Stimulated activated CD4-positive, alpha-beta T cell treated with anti-CD3 and anti-CD28 coated beads, Interleukin-15, amount 100 ng/mL, for 1 hour (primary cell): ENCODE results near the gene PPIP5K2.
"Not testable (repeated sequence)": the region's sequence is repeated elsewhere in the genome, so short reads cannot be mapped to it uniquely, and the experiment has no call there.

Experiments
- DNase-seq, 2 donors: peaks; one replicate each; pipeline ENCODE4 v3.0.0-alpha.2; 2020; ENCODE audit warnings: low read depth in 1 of 2, low spot score in 1 of 2

The PPIP5K2 gene

DNA sequence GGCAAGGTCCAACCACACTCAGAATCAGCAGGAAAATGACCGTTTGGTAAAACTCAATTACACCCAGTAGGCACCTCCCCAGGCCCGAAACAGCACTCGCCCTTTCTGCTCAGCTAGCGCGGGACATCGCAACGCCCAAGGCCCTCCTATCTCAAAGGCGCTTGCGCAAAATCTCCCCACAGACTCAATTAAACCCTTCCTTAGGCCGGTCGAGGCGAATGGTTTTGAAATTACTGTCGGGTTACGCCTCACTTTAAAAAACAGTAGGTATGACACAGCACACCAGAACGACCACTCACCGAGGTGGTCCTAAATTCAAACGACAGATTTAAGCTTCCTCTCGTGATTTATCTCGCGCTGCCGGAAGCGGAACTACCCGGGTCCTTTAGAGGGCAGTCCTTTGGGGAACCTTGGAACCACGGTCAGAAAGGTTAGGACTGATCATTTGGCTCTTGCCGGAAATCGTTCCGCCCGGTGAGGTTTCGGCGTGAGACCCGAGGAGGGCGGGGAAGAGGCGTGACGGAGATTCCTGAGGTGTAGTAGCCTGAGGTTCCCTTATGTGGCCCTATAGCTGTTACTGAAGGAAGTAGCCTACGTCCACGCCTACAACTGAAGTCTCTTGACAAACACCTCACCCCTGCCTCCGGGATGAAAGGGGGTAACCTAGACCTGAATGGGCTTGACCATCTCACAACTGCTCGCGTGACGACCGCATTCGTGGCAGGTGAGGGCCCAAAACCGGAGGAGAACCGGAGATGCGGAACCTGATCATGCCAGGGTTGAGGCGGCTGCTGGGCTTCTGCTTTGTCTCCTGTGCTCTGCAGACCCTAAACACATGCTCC, at the start of gene PPIP5K2, which contains the start of gene GIN1:
Gene PPIP5K2 (plus strand): TSS at position 537 of the 842 bp plus-strand sequence. CDS start 9,289 bp downstream, outside the sequence.
Gene GIN1 (minus strand): TSS at position 374 of the 842 bp plus-strand sequence. CDS start 11,431 bp downstream, outside the sequence.
- peak; percentile 94 to 95 for DNase-seq

DNA sequence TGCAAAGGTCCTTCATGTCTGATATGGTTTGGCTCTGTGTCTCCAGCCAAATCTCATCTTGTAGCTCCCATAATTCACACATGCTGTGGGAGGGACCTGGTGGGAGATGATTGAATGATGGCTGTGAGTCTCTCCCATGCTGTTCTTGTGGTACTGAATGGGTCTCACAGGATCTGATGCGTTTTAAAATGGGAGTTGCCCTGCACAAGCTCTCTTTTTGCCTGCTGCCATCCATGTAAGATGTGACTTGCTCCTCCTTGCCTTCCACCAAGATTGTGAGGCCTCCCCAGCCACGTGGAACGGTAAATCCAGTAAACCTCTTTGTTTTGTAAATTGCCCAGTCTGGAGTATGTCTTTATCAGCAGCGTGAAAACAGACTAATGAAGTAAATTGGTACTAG, 46.6 kb upstream of the PPIP5K2 start:
- not testable (repeated sequence) for DNase-seq

GRCh38 chr5:103075442-103075841, 44.7 kb upstream of the PPIP5K2 start:
- no peak for DNase-seq

DNA sequence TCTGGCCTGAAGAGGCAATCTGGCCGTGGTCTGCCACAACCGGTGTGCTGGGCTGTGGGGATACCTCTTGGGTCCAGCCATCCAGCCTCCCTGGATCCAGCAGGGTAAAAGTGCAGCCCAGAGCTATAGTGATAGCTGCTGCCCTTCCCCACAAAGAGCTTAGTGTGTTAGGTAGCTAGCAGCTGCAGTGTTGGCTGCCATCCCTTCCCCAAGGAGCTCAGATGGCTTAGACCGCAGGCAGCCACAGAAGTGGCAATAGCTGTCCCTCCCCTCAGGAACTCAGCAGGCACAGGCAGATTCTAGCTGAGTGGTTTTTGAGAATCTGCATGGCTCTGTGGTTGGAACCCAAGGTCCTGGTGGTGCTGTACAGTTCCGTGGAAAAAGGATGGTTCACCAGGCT, 40.3 kb upstream of the PPIP5K2 start:
- no peak for DNase-seq

GRCh38 chr5:103086547-103086946, 33.6 kb upstream of the PPIP5K2 start:
- DNase-seq, result no peak

- no peak for DNase-seq
Measured at GRCh38 chr5:103089272-103089671, 30.8 kb upstream of the PPIP5K2 start.

DNA sequence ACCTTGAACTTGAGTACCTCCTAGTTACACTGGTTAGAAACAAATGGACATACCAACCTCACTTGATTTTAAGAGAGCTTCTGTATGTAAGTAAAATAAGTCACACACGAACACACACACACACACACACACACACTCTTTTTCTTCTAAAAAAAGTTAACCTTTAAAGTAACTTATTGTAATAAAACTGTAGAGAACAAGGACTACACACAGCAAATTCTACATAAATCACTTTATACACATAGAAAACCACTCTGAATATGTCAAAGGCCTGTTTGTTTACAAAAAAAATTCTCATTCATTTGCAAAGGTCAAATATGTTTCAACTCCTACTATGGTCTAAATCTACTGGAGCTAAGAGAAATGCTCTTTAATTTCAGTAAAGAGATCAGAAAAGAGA, 29.3 kb upstream of the PPIP5K2 start:
- DNase-seq, result no peak

DNA sequence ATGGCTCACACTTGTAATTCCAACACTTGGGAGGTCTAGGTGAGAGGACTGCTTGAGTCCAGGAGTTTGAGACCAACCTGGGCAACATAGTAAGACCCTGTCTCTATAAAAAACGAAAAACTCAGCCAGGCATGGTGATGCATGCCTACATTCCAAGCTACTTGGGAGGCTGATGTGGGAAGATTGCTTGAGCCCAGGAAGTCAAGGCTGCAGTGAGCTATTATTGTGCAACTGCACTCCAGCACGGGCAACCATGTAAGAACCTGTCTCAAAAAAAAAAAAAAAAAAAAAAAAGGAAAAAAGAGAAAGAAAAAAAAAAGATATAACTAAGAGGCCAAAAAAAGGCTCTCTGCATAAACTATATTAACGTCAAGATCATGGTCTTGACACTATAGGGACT, 27.4 kb upstream of the PPIP5K2 start:
- no peak for DNase-seq

GRCh38 chr5:103093727-103094126, 26.4 kb upstream of the PPIP5K2 start:
- no peak for DNase-seq

GRCh38 chr5:103094737-103095136, 25.4 kb upstream of the PPIP5K2 start:
- DNase-seq, result no peak

GRCh38 chr5:103098993-103099392, 21.1 kb upstream of the PPIP5K2 start:
- no peak for DNase-seq

- no peak for DNase-seq
Measured at GRCh38 chr5:103101079-103101750, 18.9 kb upstream of the PPIP5K2 start.

DNA sequence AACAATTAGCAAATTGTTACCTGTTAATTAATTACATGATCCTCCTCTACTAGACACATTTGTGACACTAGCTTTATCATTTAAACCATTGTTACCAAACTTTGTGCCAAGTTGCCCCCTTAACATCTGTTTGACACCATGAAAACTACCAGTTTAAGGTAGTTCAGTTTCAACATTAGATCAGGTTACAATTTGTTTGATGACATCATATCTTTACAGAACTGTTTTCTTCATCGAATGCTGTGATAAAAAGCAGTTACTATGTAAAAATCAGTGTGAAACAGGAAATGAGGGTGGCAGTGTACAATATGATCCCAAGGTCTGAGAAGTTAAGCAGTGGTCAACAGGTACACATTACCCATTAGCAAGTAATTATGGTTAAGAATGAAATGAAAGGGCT, 17.9 kb upstream of the PPIP5K2 start:
- DNase-seq, result no peak

- no peak for DNase-seq
Measured at GRCh38 chr5:103108086-103108485, 12.0 kb upstream of the PPIP5K2 start.

DNA sequence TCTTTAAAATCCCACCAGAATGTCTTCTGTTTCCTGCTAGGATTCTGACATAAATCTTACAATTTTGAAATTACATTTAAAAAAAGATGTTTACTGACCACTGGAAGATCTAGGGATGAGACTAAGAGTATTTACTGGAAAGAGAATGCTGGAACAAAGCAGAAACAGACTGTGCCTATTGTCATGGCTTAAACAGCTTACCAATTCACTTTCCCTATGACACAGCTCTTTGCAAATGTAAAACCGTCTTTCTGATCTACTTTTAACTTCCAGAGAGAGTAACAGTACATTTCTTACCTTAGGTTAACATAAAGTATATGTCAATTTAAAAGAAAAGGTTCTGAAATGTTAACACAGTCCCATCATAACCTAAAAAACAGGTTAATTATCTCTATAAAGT, 10.8 kb upstream of the PPIP5K2 start:
- DNase-seq, result no peak

DNA sequence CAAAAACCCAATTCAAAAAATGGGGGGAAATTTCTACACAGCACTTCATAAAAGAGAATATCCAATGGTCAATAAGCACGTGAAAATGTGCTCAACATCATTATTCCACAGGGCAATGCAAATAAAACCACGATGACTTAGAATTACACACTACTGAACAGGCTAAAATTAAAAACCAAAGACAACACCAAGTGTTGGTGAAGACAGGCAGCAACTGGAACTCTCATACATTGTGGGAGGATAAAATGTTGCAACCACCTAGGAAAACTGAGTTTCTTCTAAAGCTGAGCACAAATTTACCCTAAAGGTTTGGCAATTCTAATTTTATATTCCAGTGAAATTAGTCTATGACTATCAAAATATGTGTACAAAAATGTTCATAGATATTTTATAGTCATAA, 9.7 kb upstream of the PPIP5K2 start:
- DNase-seq, result no peak

DNA sequence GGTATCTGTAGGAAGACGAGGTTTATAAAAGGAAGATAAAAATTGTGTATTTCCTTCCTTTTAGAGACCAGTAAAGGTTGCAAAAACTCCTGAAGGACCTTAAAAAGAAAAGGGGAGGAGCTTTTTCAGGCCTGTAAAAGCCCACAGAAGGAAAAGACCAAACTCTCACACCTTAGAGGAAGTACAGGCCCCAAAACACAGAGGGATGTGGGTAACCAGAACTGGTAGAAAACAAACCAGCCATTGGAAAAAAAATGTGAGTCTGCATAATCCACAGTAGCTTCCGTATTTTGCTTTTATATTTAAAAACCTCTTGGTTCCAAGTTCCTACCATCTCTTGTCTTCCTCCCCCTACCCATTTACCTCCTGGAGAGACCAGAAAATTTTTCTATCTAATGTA, 8.6 kb upstream of the PPIP5K2 start:
- no peak for DNase-seq

GRCh38 chr5:103112910-103113309, 7.2 kb upstream of the PPIP5K2 start:
- no peak for DNase-seq

DNA sequence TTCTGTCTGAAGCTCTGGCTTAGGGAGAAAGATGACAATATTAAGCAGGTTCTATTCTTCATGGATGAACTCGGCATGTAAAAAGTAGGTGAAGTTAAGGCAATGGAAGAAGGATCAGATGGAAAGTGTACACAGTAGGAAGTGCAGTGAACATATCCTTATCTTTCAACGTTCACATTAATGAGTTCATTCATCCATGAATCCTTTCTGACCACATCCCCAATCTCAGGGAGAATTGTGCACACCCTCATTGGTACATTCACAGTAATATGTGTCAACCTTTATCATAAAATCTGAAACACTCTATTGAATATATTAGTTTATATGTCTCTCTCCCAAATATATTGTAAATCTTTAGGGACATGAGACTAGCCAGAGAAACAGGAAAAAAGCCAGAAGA, 5.7 kb upstream of the PPIP5K2 start:
- DNase-seq, result no peak

DNA sequence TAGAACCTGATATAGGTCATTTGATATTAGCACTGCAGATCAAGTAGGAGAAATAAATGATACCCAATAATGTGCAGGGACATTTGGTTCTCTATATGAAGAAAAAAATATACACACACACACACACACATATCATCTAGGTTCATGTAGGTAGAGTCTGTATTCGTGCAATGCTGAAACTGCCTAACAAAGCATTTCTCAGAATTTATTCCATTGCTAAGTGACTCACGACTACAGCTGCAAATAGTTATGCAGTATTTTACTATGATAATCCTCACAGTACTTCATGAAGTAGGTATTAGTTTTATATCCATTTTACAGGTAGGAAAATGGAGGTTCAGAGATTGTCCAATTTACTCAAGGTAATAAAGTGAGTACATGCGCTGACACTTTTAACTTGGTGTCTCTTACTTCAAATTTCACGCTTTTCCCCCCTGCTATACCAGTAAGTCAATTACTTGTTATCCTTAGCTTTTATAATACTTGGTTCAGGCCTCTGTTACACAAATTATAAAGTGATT, 2.6 kb upstream of the PPIP5K2 start:
- DNase-seq, result no peak

GRCh38 chr5:103119070-103119764, 884 bp upstream of the PPIP5K2 start:
- DNase-seq, result no peak
